CD4-positive, alpha-beta T cell treated with Interleukin-1 beta for 1 hour (primary cell): ENCODE measurements around the gene STX1A.
A peak's percentile ranks its signal among the peaks of the same experiment; 100 is the strongest.

Experiments
- DNase-seq, 2 donors: peaks; one replicate each; pipeline ENCODE4 v3.0.0-alpha.2; 2020 to 2022

The STX1A gene

DNA sequence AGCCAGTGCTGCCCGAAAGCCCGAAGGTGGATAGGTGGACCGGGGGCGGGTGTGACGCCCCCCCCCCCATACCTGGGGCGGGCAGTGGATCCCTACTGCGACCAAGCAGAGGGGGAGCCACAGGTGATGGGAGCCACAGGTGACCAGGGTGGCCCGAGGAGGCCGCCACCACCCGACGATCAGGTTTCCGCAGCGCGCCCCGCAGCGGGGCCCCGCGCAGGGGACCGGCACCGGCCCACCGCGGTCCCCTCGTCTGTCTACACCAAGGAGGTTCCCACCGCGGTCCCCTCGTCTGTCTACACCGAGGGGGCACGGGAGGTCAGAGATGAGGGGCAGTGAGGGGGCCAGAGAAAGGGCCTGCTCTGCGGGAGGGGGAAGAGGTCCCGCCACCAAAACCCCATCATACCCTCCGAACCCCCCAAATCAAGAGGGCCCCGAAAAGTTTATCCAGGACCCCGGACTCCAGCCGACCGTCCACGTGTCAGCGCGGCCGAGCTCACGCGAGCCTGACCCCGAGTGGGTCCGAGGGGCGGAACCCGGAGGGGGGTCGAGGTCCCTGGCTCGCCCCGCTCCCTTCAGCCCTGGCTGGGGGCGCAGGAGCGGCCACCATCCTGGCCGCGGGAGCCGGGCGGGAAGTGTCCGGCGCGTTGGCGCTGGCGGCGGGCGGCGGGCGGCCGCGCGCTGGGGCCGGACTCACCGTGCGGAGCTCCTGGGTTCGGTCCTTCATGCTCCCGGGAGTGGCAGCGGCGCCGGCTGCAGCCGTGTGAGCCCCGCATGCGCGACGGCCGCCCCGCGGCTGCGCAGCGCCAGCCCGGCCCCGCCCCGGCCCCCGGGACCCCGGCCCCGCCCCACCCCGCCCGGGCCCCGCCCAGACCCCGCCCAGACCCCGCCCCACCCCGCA, at the start of gene STX1A:
Gene STX1A, minus strand, starts transcription at position 765 of the 901 bp plus-strand sequence. Its CDS starts 38 bp downstream, at position 727.
- peak; percentile 75 to 77 for DNase-seq

DNA sequence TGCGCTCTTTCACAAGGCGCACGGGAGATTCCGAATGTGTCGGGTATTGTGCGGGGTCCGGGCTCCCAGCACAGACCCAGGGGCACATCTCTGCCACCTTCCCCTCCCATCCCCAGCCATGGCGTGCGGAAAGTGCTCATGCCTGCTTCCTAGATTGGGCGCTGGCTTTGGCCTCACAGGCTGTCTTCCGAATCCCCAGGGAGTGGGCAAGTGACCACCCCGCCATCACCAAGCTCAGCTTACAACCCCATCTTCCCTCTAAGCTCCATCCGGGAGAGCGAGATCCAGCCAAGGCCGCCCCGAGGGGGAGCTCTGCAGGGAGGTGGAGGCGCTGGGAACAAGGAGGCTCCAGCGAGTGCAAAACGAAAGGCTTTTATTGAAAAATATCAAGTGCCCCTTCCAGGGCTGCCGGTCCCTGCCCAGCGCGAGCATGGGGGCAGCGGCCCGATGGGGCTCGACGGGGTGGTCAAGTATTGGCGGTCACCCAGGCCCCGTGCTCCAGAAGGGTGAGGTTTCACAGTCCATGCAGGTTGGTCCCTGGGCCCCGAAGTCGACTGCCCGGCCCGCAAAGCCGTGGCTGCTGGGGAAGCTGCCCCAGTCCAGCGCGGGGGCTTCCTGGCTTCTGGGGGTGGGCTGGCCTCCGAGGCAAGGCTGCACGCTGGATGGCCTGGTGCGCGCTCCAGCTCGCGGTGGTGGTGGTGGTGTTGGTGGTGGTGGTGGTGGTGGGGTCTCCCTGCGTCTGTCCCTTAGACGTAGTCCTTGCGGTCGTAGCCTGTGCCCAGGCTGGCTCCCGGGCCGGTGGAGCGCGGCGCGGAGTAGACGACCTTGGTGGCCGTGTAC, 49.4 kb upstream of the STX1A start:
- no peak for DNase-seq

DNA sequence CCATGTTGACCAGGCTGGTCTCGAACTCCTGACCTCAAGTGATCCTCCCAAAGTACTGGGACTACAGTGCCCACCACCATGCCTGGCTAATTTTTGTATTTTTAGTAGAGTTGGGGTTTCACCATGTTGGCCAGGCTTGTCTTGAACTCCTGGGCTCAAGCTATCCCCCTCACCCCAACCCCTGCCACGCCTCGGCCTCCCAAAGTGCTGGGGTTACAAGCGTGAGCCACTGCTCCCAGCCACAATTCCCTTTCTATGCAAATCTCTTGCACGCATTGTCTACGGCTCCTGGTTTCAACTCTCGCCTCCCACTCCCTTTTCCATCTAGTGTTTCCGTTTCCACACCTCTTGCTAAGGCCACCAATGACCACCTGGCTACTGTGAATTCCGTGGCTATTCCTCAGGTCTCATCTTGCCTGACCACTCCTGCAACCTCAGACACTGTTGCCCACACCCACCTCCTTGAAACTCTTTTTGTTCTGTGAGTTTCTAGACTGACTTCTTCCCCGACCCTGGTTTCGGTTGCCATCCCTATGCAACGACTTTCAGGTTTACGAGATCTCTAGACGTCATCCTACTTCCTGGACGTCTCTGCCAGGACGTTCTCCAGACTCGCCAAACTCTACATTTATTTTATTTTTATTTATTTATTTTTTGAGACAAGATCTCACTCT, 47.2 kb upstream of the STX1A start:
- no peak for DNase-seq

DNA sequence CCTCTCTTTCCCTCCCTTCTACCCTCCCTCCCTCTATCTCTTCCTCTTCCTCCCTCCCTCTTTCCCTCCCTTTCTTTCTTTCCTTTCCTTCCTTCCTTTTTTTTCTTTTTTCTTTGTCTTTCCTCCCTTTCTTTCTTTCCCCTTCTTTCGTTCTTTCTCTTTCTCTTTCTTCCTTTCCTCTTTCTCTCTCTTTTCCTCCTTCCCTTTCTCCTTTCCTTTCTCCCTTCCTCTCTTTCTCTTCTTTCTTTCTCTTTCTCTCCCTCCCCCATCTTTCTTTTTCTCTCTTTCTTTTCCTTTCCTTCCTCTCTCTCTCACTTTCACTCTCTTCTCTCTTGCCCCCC, 43.2 kb upstream of the STX1A start:
- DNase-seq: no peak

DNA sequence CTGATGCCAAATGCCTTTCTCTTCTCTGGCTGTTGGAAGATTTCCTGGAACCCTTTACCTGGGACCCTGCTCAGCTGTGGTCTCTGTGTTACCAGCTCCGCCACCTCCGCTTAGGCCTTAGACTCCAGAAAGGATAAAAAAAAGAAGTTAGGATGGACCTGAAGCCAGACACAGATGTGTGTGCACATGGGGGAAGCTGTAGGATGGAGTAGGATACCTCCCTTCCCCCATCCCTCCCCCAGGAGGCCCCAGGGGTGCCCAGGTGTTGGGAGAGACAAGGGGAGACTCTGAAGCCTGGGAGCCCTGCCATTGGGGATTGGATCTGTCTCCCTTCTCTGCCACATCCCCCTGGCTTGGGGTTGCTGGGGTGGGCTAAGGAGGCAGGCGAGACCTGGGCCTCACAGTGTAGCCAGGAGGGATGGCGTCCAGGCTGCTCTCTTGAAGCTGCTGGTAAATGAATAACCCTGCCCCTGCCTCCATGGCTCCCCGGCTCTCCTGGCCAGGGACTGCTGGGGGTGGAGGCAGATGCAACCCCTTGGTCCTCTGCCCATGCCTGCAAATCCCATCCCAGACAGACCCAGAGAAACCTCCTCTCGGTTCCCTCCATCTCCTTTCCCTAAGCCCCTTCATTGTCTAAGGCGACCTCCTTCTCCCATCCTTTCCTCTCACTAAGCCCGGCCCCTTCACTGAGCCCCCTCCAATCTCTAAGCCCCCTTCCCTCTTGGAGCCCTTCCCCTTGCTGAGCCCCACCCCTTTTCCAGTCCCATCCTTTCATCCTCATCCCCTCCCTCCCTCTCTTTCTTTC, 42.6 kb upstream of the STX1A start:
- no peak for DNase-seq

DNA sequence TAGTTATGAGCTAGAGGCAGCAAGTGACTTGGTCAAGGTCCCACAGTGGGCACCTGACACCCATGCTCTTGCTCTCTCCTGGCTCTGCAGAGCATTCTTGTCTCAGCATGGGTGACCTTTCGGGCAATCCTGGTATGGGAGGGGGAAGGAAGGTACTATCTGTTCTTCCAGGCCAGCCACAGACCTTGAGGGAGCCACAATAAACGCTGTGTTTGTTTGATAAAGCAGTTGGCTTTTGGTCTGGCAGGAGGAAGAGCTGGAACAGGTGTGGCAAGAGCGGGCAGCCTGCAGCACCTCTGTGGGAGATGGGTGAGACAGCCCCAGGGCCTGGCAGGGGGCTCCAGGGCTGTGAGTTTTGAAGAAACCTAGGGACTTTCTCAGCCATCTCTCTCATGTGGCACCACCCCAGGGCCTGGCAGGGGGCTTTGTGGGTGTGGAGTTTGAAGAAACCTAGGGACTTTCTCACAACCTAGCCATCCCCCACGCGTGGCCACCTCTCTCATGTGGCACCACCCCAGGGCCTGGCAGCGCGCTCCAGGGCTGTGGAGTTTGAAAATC, 39.2 kb upstream of the STX1A start:
- no peak for DNase-seq

DNA sequence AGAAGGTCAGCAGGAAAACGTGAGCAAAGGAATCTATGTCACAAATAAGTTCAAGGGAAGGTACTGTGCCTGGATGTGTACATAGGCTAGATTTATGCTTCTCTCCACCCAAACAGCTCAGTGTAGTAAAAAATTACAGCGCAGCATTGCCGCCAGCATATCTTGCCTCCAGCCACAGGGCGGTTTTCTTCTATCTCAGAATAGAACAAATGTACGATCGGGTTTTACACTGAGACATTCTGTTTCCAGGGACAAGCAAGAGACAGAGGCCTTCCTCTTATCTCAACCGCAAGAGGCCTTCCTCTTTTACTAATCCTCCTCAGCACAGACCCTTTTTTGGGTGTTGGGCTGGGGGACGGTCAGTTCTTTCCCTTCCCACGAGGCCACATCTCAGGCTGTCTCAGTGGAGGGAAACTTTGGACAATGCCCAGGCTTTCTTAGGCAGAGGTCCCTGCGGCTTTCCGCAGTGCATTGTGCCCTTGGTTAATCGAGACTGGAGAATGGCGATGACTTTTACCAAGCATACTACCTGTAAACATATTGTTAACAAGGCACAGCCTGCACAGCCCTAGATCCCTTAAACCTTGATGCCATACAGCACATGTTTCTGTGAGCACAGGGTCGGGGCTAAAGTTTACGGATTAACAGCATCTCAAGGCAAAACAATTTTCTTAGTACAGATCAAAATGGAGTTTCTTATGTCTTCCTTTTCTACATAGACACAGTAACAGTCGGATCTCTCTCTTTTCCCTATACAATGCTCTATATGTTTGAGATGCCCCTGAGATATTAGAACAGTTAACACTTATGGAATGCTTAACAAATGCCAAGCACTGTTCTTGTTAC, 30.7 kb upstream of the STX1A start:
- no peak for DNase-seq

DNA sequence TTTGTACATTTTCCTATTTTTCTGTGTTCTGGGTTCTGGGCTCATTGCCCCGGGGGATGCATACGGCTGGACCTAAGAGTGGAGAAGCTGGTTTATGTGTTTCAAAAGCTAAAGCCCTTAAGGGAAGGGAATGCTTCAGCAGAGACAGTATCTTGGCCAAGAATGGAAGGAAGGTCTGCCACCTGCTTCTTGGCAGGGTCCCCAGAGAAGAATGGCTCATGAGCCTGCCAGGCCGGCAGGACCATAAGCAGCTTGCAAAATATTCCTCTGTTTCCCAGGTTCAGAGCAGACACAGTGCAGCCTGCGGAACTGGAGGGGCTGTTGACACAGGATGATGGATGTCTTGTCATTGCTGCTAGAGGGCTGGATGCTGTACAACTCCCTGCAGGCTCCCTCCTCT, 26.9 kb upstream of the STX1A start:
- DNase-seq: no peak

DNA sequence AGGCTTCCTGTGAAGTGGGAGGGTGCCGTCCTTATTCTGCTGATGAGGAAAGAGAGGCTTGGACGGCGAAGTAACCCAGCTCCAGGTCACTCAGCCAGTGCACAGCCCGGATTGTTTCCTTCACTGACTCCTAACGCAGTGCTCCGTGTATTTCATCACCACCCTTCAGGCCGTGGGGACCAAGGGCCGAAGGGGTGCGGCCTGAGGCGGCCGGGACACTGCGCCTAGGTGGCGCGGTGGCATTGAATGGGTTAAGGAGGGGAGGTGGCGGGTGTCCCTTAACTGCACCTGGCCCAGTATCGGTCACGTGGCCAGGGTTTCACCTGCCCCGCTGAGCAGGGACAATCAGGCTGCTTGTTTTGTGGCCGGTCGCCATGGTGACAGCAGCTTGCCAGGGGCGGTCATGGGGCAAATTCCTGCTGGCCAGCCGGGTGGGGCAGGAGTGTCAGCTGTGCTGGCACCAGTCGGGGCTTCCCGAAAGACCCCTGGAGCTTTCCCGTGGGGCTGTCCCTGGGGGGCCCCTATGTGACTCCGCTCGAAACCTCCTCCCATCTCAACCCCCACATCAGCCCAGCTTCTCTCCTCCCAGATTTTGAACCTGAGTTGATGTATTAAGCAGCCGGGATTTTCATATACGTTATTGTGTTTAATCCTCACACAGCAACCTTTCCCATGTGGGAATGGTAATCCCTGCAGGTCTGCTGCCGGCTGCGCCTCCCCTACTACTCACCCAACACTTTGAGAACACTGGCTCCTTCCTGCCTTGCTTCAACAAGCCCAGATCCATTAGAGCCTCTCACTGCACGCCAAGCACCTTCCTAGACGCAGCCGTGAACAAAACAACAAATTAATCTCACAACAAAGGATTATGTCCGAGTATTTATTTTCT, 23.5 kb upstream of the STX1A start:
- peak in 1 of 2 donors; percentile 50 for DNase-seq

DNA sequence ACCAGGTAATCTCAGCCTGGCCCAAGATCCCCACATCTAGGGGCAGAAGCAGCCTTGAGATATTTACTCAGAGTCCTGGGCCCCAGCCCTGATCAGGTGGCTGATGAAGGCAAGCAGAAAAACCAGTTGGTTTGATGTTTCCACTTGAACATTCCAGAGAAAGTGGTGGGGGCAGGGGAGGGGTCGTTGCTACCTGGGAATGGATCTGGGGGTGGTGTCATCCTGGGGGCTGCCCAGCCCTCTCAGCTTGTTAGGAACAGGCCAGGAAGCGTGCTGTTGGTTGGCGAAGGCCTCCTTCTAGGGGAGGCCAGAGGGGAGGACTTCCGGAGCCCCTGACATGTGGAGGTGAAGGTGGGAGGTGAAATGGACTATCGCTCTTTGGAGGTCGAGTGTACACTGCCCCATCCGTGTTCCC, 22.9 kb upstream of the STX1A start:
- no peak for DNase-seq

DNA sequence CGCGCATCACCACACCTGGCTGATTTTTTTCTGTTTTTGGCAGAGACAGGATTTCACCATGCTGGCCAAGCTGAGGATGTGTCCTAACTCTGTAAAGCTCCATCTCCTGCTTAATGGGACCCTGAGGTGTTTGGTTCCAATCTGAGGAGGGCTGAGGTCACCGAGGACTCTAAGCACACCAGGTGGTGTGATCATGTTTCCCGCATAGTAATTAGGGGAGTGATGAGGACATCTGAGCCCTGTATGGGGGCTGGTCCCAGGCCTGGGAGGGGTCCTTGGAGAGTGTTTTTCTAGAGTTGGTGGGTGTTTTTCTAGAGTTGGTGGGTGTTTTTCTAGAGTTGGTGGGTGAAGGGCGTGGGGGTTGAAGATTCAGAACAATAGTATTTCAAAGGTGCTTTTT, 22.1 kb upstream of the STX1A start:
- DNase-seq: no peak

DNA sequence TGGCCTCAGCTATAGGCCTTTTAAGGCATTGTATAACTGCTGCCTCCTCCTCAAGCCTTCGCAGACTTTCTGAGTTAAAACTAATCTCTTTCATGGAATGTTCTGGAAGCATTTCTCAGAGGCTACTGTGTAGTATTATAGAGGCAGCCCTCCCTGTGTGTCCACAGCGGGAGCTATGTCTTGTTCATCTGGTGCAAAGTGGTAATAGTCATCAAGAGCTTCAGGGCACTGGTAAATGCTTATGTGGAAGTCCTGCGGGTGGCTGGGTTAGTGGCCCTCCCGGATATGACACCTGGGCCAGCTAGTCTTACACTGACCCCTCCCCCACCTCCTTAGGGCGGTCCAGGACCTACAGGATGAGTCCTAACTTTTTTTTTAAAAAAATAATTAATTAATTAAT, 21.3 kb upstream of the STX1A start:
- DNase-seq: no peak

DNA sequence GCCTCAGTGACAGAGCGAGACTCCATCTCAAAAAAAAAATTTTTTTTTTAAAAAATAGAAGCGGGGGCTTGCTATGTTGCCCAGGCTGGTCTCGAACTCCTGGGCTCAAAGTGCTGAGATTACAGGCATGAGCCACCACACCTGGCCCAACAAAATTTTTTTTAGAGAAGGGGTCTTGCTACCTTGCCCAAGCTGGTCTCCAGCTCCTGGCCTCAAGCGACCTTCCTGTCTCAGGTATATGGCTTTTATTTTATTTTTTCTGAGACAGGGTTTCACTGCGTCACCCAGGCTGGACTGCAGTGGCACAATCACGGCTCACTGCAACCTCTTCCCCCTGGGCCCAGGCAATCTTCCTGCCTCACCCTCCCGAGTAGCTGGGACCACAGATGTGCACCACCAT, 20.7 kb upstream of the STX1A start:
- DNase-seq: no peak

DNA sequence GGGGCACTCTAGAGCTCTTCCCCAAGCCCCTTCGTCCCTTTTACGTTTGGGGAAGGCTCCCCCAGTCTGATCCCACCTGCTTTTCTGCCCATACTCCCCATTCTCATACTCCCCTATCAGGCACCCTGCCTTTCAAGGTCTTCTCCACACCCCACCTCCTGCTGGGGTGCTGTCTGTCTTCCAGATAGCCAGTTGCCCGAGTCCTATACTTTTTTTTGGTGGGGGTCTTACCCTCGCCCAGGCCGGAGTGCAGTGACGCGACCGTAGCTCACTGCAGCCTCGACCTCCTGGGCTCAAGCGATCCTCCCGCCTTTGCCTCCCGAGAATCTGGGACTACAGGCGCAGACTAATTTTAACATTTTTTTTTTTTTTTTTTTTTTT, 19.9 kb upstream of the STX1A start:
- DNase-seq: no peak

DNA sequence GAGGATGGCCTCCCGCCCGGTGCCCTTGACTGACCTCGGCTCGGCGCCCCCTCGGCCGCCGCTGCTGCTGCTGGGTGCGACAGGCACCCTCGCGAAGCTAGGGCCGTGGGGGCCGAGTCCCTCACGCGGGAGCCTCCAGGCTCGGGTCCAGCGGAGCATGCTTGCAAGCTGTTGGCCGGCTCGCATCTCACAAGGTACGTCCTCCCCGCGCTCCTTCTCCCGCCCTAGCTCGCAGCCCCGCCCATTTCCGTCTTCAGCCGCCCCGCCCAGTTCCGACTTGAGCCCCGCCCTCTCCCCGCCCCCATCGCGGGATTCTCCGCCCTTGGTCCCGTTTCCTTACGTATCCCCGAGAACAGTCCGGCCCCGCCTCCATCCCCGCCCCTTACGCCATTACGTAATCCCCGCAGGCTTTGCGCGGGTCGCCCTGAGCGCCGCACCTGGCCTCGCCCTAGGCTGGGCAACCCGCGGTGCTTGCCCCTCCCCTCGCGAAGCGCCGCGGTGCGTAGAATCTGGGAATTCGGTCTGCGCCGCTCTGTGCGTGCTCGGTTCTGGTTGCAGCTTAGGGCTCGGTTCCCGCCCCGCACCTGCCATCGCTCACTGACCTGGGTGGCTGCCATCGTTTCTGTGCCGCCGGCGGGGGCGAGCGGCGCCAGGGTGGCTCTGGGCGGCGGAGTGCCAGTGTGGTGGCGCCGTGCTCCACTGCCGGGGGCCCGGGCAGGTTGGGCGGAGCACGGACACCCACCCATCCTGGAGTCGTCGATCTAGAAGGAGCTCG, 19.3 kb upstream of the STX1A start, which contains the start of gene ABHD11:
Gene ABHD11, minus strand, starts transcription at position 191 of the 775 bp plus-strand sequence. Its CDS starts 32 bp downstream, at position 159.
- DNase-seq: peak; percentile 96 to 98

DNA sequence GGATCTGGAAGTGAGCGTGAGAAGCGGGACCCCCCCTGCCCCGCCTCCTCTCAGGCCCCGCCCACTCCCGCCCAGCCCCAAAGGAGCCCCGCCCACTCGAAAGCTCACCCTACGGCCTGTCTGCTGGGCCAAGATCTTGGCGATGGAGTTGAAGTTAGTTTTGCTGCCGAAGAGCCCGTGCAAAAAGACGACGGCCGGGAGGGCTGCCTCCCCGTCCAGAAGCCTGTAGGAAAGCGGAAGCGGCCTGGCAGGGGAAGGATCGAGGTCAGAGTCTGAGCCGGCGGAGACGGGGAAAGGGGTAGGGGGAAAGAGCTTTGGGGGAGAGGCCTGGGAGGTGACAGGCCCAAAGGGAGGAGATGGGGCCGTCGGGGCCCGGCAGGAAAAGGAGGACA, 18.7 kb upstream of the STX1A start:
- peak; percentile 58 to 70 for DNase-seq

DNA sequence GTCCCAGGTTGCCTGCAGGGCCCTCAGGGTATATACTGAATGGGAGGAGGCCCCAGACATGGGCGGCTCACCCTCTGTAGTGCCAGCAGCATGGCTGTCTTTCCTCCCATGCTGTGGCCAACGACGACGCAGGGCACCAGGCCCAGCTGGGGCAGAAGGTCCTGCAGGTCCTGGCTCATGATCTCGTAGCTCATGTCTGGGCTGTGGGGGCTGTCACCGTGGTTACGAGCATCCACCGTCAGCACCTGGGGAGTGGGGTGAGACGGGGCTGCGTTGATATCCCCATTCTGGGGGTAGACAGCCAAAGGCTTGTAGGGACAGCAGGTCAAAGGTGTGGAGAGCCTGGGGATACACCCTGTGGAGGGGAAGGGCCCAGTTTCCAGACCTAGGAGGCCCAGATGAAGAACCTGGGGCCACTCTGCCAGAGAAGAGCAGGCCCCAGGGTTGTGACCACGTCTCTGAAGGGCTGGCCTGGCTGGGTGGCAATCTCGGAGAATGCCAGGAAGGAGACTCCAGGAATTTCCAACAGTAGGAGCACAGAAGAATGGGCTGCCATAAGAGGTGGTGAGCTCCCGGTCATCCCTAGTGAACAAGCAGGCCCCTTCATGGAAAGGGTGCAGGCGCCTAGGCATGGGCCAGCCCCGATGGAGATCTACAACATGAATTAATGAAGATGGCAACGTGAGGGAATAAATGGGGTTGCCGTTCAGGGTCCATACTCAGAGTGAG, 18.2 kb upstream of the STX1A start:
- no peak for DNase-seq

DNA sequence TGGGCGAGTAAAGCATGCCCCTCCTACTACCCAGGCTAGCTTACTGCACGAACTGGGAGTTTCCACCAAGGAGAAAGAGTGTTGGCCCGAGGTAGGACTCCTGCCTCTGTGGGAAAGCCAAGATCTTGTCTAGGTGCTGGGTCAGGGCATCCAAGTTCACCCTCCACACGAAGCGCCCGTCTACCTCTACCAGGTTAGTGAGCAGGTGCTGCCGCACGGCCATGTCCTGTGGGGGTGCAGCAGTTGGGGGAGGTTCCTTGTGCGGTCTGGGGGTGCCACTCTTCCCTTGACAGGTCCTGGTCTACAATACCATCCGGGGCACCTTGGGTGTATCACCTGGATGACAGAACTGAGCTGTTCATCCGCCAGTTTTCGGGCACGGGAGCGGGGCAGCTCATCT, 17.4 kb upstream of the STX1A start:
- DNase-seq: no peak

DNA sequence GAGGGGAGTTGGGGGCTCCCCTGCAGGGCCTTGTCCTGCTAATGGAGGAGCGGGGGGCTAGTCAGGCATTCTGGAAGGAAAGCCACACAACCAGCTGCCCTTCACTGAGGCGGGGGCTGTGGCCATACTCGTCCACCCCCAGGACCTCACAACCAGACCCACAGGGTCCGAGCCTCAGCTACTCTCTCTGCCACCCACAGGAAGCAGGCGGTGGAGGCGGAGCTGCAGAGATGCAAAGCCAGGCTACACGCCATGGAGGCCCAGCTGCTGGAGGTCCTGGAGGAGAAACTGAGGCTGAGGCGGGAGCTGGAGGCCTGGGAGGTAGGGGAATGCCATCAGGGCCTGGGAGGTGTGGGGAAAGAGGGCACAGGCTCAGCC, 16.0 kb upstream of the STX1A start:
- DNase-seq: no peak
